ENCODE data around the gene SLC25A14. TPM values are rescaled to one million over a fixed set of nuclear protein-coding genes. Genes with fewer than 3 reads are reported as not detected.
"Not testable (repeated sequence)": the region's sequence is repeated elsewhere in the genome, so short reads cannot be mapped to it uniquely, and the experiment has no call there.

SLC25A14 gene, protein sequence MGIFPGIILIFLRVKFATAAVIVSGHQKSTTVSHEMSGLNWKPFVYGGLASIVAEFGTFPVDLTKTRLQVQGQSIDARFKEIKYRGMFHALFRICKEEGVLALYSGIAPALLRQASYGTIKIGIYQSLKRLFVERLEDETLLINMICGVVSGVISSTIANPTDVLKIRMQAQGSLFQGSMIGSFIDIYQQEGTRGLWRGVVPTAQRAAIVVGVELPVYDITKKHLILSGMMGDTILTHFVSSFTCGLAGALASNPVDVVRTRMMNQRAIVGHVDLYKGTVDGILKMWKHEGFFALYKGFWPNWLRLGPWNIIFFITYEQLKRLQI
- total RNA-seq, result 1 to 10 TPM; 7.4 to 9.0 TPM

DNA sequence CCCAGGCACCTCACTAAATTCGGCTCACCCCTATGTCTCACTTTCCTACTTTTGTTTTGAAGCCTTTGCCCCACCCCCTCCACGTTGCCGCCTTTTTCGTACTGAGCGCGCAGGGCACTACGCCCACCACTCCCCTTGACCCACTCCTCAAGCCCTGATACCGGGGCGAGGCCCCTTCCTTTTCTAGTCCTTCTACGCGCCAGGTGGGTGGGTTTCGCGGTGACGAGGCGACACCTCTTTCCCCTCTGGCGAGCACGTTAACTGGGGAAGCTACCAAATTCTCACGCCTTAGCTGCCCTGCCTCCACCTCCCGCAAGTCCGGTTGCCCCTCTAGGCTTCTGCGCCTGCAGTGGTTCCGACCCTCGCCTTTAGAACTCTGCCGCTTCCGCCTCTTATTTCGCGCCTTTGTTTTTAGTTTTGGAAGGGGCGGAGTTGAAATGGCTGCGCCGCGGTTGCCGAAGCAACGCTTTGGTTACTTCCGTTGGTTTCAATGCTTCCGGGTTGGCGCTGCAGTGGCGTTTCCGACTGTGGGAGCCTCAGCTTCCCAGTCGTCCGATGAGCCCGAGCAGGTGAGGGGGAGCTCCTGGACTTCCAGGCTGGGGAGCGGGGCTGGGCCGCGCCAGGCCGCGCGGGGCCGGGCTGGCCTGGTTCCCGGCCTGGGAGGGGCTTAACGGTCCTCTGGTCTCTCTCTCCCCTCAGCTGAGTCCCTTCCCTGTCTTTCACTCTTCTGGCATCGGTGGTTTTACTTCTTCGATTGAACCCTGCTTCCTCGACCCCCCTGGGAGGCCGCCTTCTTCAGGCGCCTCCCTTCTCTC is at the start of gene SLC25A14:
Gene SLC25A14 (plus strand): TSS at position 512 of the 815 bp plus-strand sequence. CDS start 360 bp downstream, outside the sequence.
- intact Hi-C loops (cut with micrococcal nuclease), result loop anchor here (1.0 to 10.0 kb wide), 8 partner anchors 62 to 1473 kb away; partner anchors contain the start of genes AIFM1, BCORL1, ELF4 and ENOX2
- Mint-ChIP-seq H3K9me3 (no peaks in the 10 kb centered on the region), H3K27me3 (ENCODE audit: low read depth) (no peaks in the 10 kb centered on the region), H3K4me3 (peak within 1 kb of the TSS; percentile 86), H3K27ac (peak within 1 kb of the TSS; percentile 89), H3K36me3 (ENCODE audit: low read depth) (no peaks in the 10 kb centered on the region), H3K4me1 (ENCODE audit: low read depth) (peaks cover 13% of the 10 kb centered on the region)
- peak; percentile 82 for DNase-seq
- CTCF ChIA-PET, result interaction anchor here (0.8 kb wide), 1 partner anchor 9 kb away, joined by 3 read pairs; no protein-coding TSS in a partner anchor

DNA sequence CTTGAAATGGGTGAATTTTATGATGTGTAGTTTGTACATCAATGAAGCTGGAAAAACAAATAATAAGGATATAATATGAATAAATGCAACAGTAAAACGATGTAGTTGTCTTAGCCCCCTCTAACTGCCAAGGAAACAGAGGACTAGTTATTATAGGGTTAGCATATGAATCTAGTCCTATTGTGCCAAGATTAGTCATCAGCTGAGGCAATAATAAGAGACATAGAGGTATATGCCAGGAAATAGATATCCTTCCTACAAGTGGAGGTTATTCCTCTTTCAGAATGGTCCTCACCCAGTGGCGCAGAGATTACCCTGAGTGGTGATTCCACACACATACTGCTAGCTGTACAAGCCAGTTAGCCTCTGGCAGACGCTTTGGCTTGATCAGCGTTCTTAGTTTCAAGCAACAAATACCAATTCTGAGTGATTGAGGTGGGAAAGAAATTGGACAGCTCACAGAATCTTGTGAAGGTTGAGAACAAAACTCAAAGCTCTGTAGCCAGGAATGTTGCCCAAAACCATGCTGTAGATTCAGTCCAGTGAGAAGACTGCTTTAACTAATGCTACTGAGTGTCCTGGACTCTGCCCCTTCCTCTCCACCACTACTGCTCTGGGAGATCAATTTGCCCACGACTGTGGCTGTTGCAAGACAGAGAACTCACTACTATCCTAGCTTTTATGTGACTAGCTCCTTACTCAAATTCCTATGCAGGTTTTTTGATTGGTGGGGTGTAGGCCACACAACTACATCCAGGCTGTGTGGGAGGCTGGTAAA is 44.0 kb upstream of the SLC25A14 start:
- Mint-ChIP-seq H3K27me3 (ENCODE audit: low read depth) (peaks cover 2% of the 10 kb centered on the region), H3K27ac (no peak overlapping the region), H3K4me3 (no peak overlapping the region), H3K9me3 (no peaks in the 10 kb centered on the region), H3K36me3 (ENCODE audit: low read depth) (no peaks in the 10 kb centered on the region), H3K4me1 (ENCODE audit: low read depth) (no peaks in the 10 kb centered on the region)
- intact Hi-C loops (cut with micrococcal nuclease), result no loop called here
- DNase-seq, result no peak
- CTCF ChIA-PET, result no interaction called here

DNA sequence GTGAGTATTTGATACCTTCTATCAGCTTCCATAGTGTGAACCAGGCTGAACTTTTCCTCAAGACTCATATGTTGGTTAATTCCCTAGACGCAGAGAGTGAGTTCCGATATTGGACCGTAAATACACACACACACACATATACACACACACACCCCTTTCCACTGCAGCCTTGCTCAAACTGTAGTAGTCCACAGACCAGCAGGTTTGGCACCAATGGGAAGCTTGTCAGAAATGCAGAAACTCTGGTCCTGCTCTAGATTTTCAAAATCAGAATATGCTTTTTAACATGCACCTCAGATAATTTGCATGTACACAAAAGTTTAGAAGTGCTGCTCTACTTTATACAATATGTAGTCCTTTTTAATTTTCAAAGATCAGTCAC is 43.4 kb upstream of the SLC25A14 start:
- intact Hi-C loops (cut with micrococcal nuclease), result no loop called here
- Mint-ChIP-seq H3K27ac (no peak overlapping the region), H3K36me3 (ENCODE audit: low read depth) (no peaks in the 10 kb centered on the region), H3K4me3 (no peak overlapping the region), H3K4me1 (ENCODE audit: low read depth) (no peaks in the 10 kb centered on the region), H3K9me3 (no peaks in the 10 kb centered on the region), H3K27me3 (ENCODE audit: low read depth) (peaks cover 2% of the 10 kb centered on the region)
- DNase-seq, result no peak
- CTCF ChIA-PET, result no interaction called here

DNA sequence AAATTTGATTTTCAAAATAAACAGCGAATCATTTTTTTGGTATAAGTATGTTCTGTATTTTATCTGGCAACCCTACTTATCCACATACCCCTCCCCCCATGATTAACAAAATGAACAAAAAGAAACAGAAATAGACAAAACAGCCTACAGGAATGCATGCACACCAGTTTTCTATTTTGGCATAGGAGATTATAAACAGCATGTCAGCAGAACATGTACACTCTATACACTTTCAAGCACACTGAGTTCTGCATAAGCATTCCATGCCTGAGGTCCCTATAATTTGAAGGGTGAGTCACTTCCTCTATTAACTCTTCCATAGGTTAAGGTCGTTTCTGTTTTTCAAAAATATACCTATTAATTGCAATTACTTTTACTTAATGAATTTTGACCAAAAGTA is 43.0 kb upstream of the SLC25A14 start:
- Mint-ChIP-seq H3K27me3 (ENCODE audit: low read depth) (peaks cover 2% of the 10 kb centered on the region), H3K36me3 (ENCODE audit: low read depth) (no peaks in the 10 kb centered on the region), H3K9me3 (no peaks in the 10 kb centered on the region), H3K4me1 (ENCODE audit: low read depth) (no peaks in the 10 kb centered on the region), H3K4me3 (no peak overlapping the region), H3K27ac (no peak overlapping the region)
- CTCF ChIA-PET, result no interaction called here
- intact Hi-C loops (cut with micrococcal nuclease), result no loop called here
- no peak for DNase-seq

DNA sequence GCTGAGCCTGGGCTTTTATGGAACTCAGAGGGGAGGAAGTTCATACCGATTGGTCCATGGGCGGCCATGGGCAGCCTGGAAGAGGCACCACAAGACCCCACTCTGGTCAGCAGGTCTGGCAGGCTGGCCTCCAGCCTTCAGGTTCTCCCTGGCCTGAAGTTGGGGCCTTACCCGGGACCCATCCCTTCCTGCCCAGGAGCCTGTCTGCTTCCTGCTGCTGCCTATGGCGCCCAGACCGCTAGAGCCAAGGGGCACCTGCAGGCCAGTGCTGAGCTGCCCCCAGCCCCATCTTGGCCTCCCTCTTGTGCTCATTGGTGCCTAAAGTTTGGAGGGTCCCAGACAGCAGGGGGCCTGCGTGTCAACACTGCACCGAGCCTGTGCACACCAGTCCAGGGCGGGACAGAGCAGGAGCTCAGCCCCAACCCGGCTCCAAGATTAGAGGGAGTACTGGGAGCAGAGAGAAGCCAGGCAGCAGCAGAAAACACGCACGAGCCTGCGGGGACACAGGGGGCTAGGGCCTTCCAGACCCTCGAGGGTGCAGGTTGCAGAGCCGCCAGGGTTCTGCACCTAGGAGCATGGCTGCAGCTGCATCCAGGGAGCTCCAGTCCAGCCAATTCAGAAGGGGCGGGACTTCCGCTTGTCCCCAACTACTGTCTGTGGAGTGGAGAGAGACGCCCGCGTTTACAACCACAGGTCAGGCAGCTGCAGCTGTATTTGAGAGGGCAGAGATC is 40.3 kb upstream of the SLC25A14 start:
- no peak overlapping the region for H3K27ac Mint-ChIP-seq
- no peaks in the 10 kb centered on the region for H3K9me3 Mint-ChIP-seq
- intact Hi-C loops (cut with micrococcal nuclease), result no loop called here
- CTCF ChIA-PET, result no interaction called here
- H3K27me3 Mint-ChIP-seq (ENCODE audit: low read depth), result peaks cover 2% of the 10 kb centered on the region
- no peak for DNase-seq
- H3K4me1 Mint-ChIP-seq (ENCODE audit: low read depth), result no peaks in the 10 kb centered on the region
- no peaks in the 10 kb centered on the region for H3K36me3 Mint-ChIP-seq (ENCODE audit: low read depth)
- no peak overlapping the region for H3K4me3 Mint-ChIP-seq

DNA sequence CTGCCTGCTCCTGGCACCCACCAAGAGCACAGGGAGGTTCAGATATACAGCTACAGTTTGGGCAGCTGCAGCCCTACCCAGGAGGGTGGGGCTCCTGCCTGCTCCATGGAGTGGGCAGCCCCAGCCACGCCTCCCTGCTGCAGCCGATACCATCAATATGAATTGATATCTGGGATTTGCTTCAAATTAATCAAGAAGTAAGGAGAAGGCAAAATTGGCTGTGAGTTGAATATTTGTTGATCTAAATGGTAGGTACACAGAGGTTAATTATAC is 39.8 kb upstream of the SLC25A14 start:
- no peaks in the 10 kb centered on the region for H3K9me3 Mint-ChIP-seq
- peaks cover under 1% of the 10 kb centered on the region for H3K27me3 Mint-ChIP-seq (ENCODE audit: low read depth)
- no peaks in the 10 kb centered on the region for H3K36me3 Mint-ChIP-seq (ENCODE audit: low read depth)
- H3K27ac Mint-ChIP-seq, result no peak overlapping the region
- H3K4me1 Mint-ChIP-seq (ENCODE audit: low read depth), result no peaks in the 10 kb centered on the region
- DNase-seq, result no peak
- intact Hi-C loops (cut with micrococcal nuclease), result no loop called here
- CTCF ChIA-PET, result no interaction called here
- H3K4me3 Mint-ChIP-seq, result no peak overlapping the region

DNA sequence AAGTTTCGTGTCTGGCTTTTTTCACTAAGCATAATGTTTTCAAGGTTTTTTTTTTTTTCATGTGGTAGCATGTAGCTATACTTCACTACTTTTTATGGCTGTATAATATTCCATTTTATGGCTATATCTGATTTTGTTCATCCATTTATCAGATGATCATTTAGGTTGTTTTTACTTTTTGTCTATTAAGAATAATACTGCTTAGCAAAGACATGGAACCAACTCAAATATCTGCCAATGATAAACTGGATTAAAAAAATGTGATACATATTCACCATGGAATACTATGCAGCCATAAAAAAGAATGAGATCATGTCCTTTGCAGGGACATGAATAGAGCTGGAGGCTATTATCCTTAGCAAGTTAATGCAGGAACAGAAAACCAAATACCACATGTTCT is 38.3 kb upstream of the SLC25A14 start:
- CTCF ChIA-PET, result no interaction called here
- no peaks in the 10 kb centered on the region for H3K36me3 Mint-ChIP-seq (ENCODE audit: low read depth)
- no peaks in the 10 kb centered on the region for H3K9me3 Mint-ChIP-seq
- no peak overlapping the region for H3K4me3 Mint-ChIP-seq
- intact Hi-C loops (cut with micrococcal nuclease), result no loop called here
- no peaks in the 10 kb centered on the region for H3K27me3 Mint-ChIP-seq (ENCODE audit: low read depth)
- H3K27ac Mint-ChIP-seq, result no peak overlapping the region
- H3K4me1 Mint-ChIP-seq (ENCODE audit: low read depth), result no peaks in the 10 kb centered on the region
- DNase-seq, result no peak

DNA sequence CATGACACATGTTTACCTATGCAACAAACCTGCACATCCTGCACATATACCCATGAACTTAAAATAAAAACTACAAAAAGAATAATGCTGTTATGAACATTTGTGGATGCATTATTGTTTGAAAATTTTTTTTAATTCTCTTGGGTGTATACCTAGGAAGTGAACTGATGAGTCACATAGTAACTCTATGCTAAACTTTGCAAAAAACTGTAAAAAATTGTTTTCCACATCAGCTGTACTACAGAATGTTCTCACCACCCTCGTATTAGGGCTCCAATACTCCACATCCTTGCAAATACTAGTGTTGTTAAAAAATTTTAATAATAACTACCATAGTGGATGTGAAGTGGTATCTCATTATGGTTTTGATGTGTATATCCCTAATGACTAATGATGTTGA is 37.7 kb upstream of the SLC25A14 start:
- CTCF ChIA-PET, result no interaction called here
- intact Hi-C loops (cut with micrococcal nuclease), result no loop called here
- no peaks in the 10 kb centered on the region for H3K27me3 Mint-ChIP-seq (ENCODE audit: low read depth)
- no peak for DNase-seq
- no peak overlapping the region for H3K4me3 Mint-ChIP-seq
- no peaks in the 10 kb centered on the region for H3K9me3 Mint-ChIP-seq
- H3K36me3 Mint-ChIP-seq (ENCODE audit: low read depth), result no peaks in the 10 kb centered on the region
- H3K27ac Mint-ChIP-seq, result no peak overlapping the region
- no peaks in the 10 kb centered on the region for H3K4me1 Mint-ChIP-seq (ENCODE audit: low read depth)

DNA sequence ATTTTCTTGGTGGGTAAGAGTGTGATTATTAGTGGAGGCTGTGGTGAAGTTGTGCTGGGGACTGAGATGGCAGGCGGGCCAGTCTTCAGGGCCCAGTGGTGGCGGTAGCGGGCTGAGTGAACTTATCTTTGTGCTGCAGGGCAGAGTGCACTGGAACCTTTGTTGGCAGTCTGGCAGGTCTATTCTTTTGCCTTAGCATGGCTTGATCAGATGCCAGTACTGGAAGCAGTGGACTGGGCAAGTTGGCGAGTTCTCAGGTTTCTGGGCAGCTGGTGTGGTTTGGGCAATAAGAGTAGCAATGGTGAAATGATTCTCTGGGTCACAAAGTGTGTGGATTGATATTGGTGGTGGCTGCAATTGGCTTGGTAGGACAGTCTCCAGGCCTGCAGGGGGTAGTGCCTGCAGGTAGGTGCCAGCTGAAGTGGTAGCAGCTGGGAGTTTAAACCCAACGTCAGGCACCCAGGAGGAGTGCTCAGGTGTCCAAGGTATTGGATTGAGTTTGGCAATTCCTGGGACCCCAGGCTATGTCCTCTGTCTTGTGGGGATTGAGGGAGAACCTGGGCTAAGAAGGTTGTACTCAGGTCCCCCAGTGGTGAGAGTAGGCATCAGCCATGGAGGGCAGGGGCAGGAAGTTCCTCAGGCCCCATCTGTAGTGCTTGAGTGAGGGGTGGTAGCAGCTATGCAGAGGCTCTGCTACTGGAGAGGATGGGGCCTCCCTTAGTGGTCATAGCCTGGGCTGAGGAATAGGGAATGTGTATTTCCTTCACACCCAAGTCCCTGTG is 34.9 kb upstream of the SLC25A14 start:
- CTCF ChIA-PET, result no interaction called here

DNA sequence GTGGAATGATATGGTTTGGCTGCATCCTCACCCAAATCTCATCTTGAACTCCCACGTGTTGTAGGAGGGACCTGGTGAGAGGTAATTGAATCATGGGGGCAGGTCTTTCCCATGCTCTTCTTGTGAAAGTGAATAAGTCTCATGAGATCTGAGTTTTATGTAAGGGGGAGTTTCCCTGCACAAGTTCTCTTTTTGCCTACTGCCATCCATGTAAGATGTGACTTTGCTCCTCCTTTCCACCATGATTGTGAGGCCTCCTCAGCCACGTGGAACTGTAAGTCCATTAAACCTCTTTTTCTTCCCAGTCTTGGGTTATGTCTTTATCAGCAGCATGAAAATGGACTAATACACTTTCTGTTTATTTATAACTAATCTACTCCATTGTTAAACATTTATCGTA is 19.8 kb upstream of the SLC25A14 start:
- H3K27ac Mint-ChIP-seq; H3K4me1 Mint-ChIP-seq (ENCODE audit: low read depth); intact Hi-C loops (cut with micrococcal nuclease); H3K36me3 Mint-ChIP-seq (ENCODE audit: low read depth); H3K9me3 Mint-ChIP-seq; DNase-seq; H3K4me3 Mint-ChIP-seq; CTCF ChIA-PET; H3K27me3 Mint-ChIP-seq (ENCODE audit: low read depth): not testable (repeated sequence)

More for the DNA sequence above, 34.9 kb upstream of the SLC25A14 start:
- DNase-seq, result no peak
- Mint-ChIP-seq H3K9me3 (no peaks in the 10 kb centered on the region), H3K4me1 (ENCODE audit: low read depth) (no peaks in the 10 kb centered on the region), H3K27ac (no peak overlapping the region), H3K4me3 (no peak overlapping the region), H3K36me3 (ENCODE audit: low read depth) (no peaks in the 10 kb centered on the region), H3K27me3 (ENCODE audit: low read depth) (no peaks in the 10 kb centered on the region)
- intact Hi-C loops (cut with micrococcal nuclease), result no loop called here

DNA sequence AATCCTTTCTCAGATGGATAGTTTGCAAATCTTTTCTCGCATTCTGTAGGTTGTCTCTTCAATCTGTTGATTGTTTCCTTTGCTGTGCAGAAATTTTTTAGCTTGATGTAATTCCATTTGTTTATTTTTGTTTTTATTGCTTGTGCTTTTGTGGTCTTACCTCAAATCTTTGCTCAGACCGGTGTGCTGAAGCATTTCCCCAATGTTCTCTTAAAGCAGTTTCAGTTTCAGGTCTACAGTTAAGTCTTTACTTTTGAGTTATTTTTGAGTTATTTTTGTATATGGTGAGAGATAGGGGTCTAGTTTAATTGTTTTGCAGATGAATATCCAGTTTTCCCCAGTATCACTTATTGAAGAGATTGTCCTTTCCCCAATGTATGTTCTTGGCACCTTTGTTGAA is 18.2 kb upstream of the SLC25A14 start:
- Mint-ChIP-seq H3K36me3 (ENCODE audit: low read depth) (peaks cover 3% of the 10 kb centered on the region), H3K27ac (no peak overlapping the region), H3K9me3 (peaks cover 8% of the 10 kb centered on the region), H3K4me1 (ENCODE audit: low read depth) (no peaks in the 10 kb centered on the region), H3K4me3 (no peak overlapping the region), H3K27me3 (ENCODE audit: low read depth) (peaks cover 4% of the 10 kb centered on the region)
- intact Hi-C loops (cut with micrococcal nuclease), result no loop called here
- CTCF ChIA-PET, result no interaction called here
- no peak for DNase-seq

Data from activated naive CD4-positive, alpha-beta T cell treated with anti-CD3 and anti-CD28 coated beads for 36 hours (primary cell).